ENCODE data around the gene PRR20B.

- TF ChIP-seq CTCF (IDR thresholded peaks at IDR 0.05): no peak
- TF ChIP-seq POLR2A (IDR thresholded peaks at IDR 0.05): no peak
- no peak for TF ChIP-seq EP300 (IDR thresholded peaks at IDR 0.05)
- TF ChIP-seq POLR2AphosphoS5 (IDR thresholded peaks at IDR 0.05): no peak
Observed at GRCh38 chr13:57123681-57124080, 23.6 kb upstream of the PRR20B start.
